Fibroblast of skin of right biceps (primary cell): Measurements from ENCODE around the gene SLC25A4.

Experiments used
- DNase-seq: peaks from one replicate; pipeline ENCODE4 v3.0.0-alpha.2; 2013

Gene SLC25A4

GRCh38 chr4:185122681-185123345 is 20.3 kb upstream of the SLC25A4 start:
- DNase-seq = no peak

- DNase-seq = no peak
Measured at GRCh38 chr4:185124006-185124405, 19.1 kb upstream of the SLC25A4 start.

GRCh38 chr4:185127021-185127925 is 15.8 kb upstream of the SLC25A4 start:
- peak; percentile 8 for DNase-seq

GRCh38 chr4:185128272-185129119 is 14.6 kb upstream of the SLC25A4 start:
- peak; percentile 13 for DNase-seq

- DNase-seq = peak; percentile 39
Measured at GRCh38 chr4:185134307-185134869, 8.7 kb upstream of the SLC25A4 start.

- no peak for DNase-seq
Measured at GRCh38 chr4:185137233-185137925, 5.7 kb upstream of the SLC25A4 start.

GRCh38 chr4:185138161-185138560 is 4.9 kb upstream of the SLC25A4 start:
- no peak for DNase-seq

GRCh38 chr4:185139736-185140135 is 3.3 kb upstream of the SLC25A4 start:
- DNase-seq = no peak

- DNase-seq = no peak
Measured at GRCh38 chr4:185141777-185142176, 1.3 kb upstream of the SLC25A4 start.

GRCh38 chr4:185142564-185142911 is 528 bp upstream of the SLC25A4 start:
- no peak for DNase-seq

- peak; percentile 21 for DNase-seq
Measured at GRCh38 chr4:185143601-185143969, 519 bp downstream of the SLC25A4 start.

GRCh38 chr4:185144601-185145240 is 1.7 kb downstream of the SLC25A4 start:
- no peak for DNase-seq

GRCh38 chr4:185145572-185145971 is 2.5 kb downstream of the SLC25A4 start:
- no peak for DNase-seq

GRCh38 chr4:185149392-185149791 is 6.3 kb downstream of the SLC25A4 start:
- no peak for DNase-seq

GRCh38 chr4:185151296-185151695 is 8.2 kb downstream of the SLC25A4 start:
- peak; percentile 43 for DNase-seq

- DNase-seq = peak; percentile 57
Measured at GRCh38 chr4:185165605-185166063, 22.6 kb downstream of the SLC25A4 start.

- no peak for DNase-seq
Measured at GRCh38 chr4:185167234-185167633, 24.2 kb downstream of the SLC25A4 start.

GRCh38 chr4:185171373-185172071 is 28.5 kb downstream of the SLC25A4 start:
- DNase-seq = no peak

GRCh38 chr4:185179488-185179887 is 36.4 kb downstream of the SLC25A4 start:
- no peak for DNase-seq

- no peak for DNase-seq
Measured at GRCh38 chr4:185182239-185182638, 39.2 kb downstream of the SLC25A4 start.
